HG03460 (cell line): ENCODE results near the gene BLOC1S4.

Source experiments
- ATAC-seq: cut with Tn5 transposase; IDR thresholded peaks from one replicate; pipeline ENCODE4 v1.9.1; 2021; ENCODE audit not compliant: unreplicated experiment

Gene BLOC1S4

GRCh38 chr4:6689506-6689960 lies 26.4 kb upstream of the BLOC1S4 start:
- ATAC-seq: no peak

DNA sequence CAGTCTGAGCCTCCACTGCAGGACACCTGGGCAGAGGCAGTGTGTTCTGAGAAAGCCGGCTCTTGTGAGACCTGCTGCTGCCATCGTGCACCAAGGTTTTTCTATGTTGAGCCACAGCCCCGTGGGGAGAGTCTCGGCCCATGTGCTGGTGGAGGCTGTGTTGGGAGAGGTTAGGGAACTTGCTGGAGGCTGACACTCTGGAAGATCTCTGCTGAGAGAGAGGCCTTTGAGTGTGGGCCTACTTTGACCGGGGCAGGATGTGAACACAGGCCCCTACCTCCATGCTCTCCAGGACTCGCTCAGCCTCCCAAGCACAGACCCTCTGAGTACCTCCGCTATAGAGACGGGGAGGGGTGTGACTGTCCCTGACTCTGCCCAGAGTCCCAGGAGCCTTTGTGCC lies 23.6 kb upstream of the BLOC1S4 start:
- no peak for ATAC-seq

DNA sequence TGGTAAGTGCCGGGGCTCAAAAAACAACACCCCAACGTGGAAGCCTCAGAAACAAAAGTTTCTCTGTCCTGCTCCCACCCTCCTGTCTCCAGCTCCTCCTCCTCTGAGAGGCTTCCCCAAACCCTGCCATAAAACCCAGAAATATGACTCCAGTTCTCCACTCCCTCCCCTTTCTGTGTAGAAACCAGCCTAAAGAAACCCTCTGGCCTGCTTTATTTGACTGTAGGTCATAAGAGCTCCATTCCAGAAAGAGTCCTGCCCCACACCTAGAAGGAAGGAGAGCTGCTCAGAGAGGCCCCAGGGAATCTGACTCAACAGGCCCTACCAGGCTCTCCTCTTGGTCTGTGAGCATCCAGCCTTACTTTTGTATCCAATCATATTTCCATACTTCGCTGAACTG lies 23.2 kb upstream of the BLOC1S4 start:
- no peak for ATAC-seq

DNA sequence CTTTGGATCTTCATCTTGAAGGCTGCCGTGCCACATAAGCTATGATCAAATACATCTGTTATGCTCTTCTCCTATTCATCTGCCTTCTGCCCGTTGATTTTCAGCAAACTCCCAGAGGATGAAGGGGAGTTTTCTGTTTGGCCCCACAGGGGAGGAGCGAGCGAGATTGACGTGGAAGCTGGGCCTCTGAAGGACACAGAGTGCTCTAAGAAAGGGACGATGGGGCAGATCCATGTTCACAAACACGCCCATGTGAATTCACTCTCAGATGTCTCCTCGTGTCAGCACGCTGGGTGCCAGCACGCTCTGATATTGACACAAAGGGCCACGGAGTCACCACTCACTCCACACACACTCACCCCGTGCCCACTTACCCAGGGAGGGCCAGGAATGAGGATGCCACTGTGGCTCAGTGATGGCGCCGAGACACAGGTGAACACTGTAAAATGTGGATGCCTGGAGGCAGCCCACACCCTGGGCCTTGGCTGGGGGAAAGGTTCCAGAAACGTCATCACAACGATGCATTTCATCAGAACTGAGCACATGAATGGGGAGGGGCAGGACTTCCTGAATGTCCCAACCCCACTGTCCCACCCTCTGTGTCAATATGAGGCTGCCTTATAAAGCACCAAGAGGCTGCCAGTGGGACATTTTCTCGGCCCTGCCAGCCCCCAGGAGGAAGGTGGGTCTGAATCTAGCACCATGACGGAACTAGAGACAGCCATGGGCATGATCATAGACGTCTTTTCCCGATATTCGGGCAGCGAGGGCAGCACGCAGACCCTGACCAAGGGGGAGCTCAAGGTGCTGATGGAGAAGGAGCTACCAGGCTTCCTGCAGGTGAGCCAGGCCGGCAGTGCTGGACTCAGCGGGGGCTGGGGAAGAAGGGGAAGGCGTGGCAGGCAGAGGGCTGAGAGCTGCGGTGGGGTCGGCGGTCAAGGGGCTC lies 22.5 kb upstream of the BLOC1S4 start, which contains the start of gene S100P:
Gene S100P, plus strand, starts transcription at position 648 of the 946 bp plus-strand sequence. Its CDS starts 55 bp downstream, at position 703.
- no peak for ATAC-seq

DNA sequence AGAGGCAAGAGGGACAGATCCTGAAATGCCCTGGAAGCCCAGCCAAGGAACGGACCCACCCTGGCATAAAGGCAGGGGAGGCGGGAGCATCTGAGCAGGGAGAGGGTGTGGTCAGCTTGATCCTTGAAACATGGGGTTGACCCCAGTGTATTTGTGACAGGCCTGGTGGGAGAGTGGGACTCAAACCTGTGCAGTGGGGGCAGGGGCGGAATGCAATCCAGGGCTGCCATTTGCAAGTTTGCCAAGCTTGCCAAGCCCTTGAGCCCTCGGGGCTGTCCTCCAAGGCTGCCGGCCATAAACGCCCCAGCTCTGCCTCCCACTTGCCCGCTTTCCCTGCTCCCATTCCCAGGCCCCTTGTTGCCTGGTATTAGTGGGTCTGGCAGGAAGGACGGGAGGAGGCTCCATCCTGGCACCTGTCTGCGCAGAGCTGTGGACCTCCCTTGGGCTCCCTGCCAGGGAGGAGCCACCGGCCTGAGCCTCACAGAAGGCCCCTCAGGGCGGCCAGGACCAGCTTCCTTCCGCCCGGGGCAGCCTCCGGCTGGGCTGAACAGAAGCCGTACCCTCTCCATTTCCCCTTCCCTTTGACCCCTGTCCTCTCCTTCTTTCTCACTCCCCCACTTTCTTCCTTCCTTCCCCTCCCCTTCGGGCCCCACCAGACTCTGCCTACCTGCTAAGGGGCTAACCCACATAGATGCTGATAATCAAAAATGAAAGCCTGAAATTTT lies 21.6 kb upstream of the BLOC1S4 start:
- no peak for ATAC-seq

- ATAC-seq: no peak
Observed at GRCh38 chr4:6695660-6696610, 20.0 kb upstream of the BLOC1S4 start.

DNA sequence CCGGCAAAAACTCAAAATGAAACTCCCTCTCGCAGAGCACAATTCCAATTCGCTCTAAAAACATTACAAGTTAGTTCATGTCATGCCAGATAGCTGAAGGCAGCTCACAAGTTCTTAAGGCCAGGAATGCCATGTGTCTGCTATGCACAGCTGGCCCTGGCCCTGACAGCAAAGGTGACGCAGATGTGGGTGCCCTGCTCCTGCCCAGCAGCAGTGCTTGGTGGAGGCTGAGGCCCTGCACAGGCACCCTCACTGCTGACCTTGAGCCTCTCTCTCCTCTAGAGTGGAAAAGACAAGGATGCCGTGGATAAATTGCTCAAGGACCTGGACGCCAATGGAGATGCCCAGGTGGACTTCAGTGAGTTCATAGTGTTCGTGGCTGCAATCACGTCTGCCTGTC lies 19.4 kb upstream of the BLOC1S4 start:
- no peak for ATAC-seq

- no peak for ATAC-seq
Observed at GRCh38 chr4:6697131-6697530, 18.8 kb upstream of the BLOC1S4 start.

DNA sequence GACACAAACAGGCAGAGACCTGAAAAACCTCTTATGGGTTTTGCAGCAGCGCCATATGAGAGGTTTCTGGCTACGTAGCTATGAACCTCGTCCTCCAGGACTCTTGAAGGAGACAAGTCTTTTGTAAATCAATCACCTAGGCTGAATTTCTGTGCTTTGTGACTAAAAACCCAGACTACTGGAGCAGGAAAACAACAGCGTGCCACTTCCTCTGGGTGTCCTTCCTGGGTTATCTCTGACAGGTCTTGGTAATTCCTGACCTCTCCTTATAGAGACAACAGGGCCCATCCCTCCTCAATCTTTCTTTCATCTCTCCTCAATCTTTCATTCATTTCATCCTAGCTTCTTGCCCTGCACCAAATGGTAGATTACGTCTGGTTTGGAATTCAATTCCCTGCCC lies 16.6 kb upstream of the BLOC1S4 start:
- no peak for ATAC-seq

DNA sequence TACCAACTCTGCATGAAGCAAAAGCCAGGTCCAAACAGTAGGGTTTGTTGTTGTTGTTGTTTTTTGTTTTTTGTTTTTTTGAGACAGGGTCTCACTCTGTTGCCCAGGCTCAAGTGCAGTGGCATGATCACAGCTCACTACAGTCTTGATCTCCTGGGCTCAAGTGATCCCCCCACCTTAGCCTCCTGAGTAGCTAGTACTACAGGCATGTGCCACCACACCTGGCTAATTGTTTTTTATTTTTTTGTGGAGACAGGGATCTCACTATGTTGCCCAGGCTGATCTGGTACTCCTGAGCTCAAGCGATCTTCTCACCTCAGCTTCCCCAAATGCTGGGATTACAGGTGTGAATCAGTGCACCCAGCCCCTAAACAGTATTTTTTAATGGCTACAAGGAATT lies 16.1 kb upstream of the BLOC1S4 start:
- ATAC-seq: no peak

GRCh38 chr4:6701371-6701770 lies 14.6 kb upstream of the BLOC1S4 start:
- no peak for ATAC-seq

DNA sequence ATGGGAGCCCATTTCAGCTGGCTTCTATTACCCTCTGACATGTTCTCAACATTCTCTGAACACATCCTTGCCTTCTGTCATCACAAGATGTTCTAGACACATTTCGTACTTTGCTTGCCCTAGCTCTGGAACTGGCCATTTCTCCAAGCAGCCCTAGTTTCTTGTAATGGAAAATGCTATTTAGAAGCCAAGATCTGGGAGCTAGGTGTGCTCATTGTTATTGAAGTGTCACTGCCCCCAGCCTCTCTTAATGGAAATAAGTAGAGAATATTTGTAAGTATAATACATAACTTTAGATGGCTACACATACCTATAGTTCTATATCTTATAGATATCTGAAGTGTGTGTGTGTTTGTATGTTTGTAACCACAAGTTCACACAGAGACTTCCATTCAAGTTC lies 13.2 kb upstream of the BLOC1S4 start:
- no peak for ATAC-seq

DNA sequence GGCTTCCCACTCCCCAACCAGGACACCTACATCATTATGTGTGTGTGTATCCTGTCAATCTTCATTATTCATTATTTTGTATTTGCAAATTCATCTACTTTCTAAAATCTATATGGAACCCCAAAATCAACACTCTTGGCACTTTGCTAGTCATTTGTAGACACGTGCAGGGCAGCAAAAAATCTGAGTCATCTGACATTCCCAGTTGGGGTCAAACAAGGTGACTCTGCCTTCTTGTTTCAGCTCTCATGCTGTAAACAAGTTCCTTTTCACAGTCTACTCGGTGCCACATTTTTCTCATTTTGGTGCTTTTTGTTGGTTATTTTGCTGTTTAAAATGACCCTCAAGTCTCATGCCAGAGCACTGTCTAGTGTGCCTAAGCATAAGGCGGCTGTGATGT lies 12.2 kb upstream of the BLOC1S4 start:
- no peak for ATAC-seq

GRCh38 chr4:6705646-6706045 lies 10.3 kb upstream of the BLOC1S4 start:
- no peak for ATAC-seq

- no peak for ATAC-seq
Observed at GRCh38 chr4:6706173-6706572, 9.8 kb upstream of the BLOC1S4 start.

- ATAC-seq: peak; percentile 70
Observed at GRCh38 chr4:6709230-6710114, 6.5 kb upstream of the BLOC1S4 start, which contains the start of gene MRFAP1L1. Gene MRFAP1L1 (minus strand): TSS chr4:6709865. CDS start chr4:6709629, 236 bp downstream.

DNA sequence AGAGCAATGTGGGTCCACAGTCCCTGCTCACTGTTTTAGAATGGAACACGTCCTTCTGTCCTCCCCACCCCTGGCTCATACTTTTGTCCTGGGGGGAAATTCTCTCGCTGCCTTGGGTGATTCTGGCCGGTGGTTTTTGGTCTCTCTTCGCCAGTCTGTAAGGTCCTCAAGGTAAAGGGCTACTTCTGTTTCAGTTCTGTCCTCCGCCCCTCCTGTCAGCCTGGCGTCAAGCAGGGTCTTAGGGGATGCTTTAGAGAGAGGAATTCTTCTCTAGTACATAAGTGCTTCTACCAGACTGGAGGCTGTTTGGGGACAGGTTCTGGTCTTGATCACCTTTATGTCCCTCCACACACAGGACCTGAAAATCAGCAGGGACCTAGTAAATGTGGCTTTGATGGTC lies 5.7 kb upstream of the BLOC1S4 start:
- ATAC-seq: peak; percentile 6

DNA sequence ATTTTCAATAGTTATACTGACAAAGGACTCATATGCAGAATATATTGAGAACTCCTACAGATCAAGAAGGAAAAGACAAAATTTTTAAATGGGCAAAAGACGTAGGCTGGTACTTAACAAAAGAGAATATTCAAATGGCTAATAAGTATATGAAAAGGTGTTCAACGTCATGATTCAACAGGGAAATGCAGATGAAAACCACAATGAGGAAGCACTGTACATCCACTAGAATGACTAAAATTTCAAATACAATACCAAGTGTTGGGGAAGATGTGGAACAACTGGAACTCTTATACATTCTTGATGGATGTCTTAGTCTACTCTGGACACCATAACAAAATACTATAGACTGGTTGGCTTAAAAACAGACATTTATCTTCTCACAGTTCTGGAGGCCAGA lies 5.0 kb upstream of the BLOC1S4 start:
- no peak for ATAC-seq

- ATAC-seq: no peak
Observed at GRCh38 chr4:6714954-6715353, 1.0 kb upstream of the BLOC1S4 start.

GRCh38 chr4:6715704-6716017 lies 313 bp upstream of the BLOC1S4 start:
- no peak for ATAC-seq
